ENCODE measurements around the gene IL2RG. TPM values are rescaled to one million over a fixed set of nuclear protein-coding genes. Genes with fewer than 3 reads are reported as not detected.

Gene IL2RG
- total and polyA plus RNA-seq, 8 donors = 0.19 to 4.4 (median 1.4) TPM

DNA sequence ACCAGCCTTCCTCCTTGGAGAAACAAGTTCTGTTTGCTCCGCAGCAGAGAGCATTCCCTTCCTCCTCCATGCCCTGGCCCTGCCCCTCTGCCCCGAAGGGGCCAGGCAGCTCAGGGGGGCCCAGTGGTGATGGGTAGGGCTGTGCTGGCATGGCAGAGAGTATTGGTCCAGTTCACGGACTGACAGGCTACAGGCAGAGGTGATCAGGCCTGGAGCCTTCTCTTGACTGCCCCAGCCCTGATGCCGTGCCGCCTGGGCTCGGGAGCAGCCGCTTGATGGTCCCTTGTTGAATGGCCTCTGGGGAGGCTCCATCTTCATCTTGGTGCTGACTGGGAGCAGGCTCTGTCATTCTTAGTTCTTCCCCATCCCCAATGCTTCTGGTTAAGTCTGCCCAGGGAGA is 42.8 kb upstream of the IL2RG start:
- H3K4me1 ChIP-seq = no peaks in the 10 kb centered on the region
- intact Hi-C loops (cut with DNase I) = no loop called here
- no peaks in the 10 kb centered on the region for H3K27me3 ChIP-seq
- no peak overlapping the region for H3K27ac ChIP-seq
- H3K4me3 ChIP-seq = no peak overlapping the region
- H3K36me3 ChIP-seq = no peaks in the 10 kb centered on the region
- DNase-seq = no peak
- TF ChIP-seq, protein P1, sequence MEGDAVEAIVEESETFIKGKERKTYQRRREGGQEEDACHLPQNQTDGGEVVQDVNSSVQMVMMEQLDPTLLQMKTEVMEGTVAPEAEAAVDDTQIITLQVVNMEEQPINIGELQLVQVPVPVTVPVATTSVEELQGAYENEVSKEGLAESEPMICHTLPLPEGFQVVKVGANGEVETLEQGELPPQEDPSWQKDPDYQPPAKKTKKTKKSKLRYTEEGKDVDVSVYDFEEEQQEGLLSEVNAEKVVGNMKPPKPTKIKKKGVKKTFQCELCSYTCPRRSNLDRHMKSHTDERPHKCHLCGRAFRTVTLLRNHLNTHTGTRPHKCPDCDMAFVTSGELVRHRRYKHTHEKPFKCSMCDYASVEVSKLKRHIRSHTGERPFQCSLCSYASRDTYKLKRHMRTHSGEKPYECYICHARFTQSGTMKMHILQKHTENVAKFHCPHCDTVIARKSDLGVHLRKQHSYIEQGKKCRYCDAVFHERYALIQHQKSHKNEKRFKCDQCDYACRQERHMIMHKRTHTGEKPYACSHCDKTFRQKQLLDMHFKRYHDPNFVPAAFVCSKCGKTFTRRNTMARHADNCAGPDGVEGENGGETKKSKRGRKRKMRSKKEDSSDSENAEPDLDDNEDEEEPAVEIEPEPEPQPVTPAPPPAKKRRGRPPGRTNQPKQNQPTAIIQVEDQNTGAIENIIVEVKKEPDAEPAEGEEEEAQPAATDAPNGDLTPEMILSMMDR (IDR thresholded peaks at IDR 0.05) = no peak
- H3K9me3 ChIP-seq = no peaks in the 10 kb centered on the region
- no peak for ATAC-seq
- no peak for FAIRE-seq
- WGBS, 2 donors = 75 to 87% methylated on average over 6 to 7 of the region's 7 CpGs

- WGBS, 2 donors = 61 to 62% methylated on average over 7 of the region's 7 CpGs
- TF ChIP-seq, protein P1 (IDR thresholded peaks at IDR 0.05) = no peak
- Histone ChIP-seq H3K9me3 (no peaks in the 10 kb centered on the region), H3K36me3 (no peaks in the 10 kb centered on the region), H3K27ac (no peak overlapping the region), H3K4me1 (no peaks in the 10 kb centered on the region), H3K27me3 (no peaks in the 10 kb centered on the region), H3K4me3 (no peak overlapping the region)
- intact Hi-C loops (cut with DNase I) = no loop called here
- ATAC-seq (no peak), DNase-seq (no peak), FAIRE-seq (no peak)
These were observed 40.0 kb upstream of the IL2RG start for GRCh38 chrX:71151366-71151765.

DNA sequence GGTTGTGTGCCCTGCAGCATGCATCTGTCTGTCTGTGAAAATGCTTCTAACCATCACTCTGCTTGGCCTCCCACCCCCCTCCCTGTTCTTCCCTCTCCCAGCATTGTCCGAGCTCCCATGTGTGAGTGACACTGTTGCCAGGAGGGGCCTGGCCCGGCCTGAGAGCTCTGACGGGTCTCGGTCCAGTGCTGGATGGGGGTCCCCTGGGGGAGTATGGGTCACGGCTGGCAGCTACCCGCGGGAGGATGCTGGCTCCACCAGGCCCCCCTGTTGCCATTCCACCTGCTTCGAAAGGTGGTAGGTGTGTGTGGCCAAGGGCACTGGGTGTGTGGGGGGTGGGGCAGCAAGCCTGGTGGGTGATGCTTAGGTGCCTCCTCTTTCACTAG is 36.9 kb upstream of the IL2RG start:
- 75 to 77% methylated on average over 8 of the region's 8 CpGs for WGBS, 2 donors
- no peak overlapping the region for H3K4me3 ChIP-seq
- no peaks in the 10 kb centered on the region for H3K4me1 ChIP-seq
- no peaks in the 10 kb centered on the region for H3K9me3 ChIP-seq
- TF ChIP-seq, protein P1 (IDR thresholded peaks at IDR 0.05) = no peak
- no peak overlapping the region for H3K27ac ChIP-seq
- FAIRE-seq (no peak), DNase-seq (no peak), ATAC-seq (no peak)
- H3K36me3 ChIP-seq = no peaks in the 10 kb centered on the region
- intact Hi-C loops (cut with DNase I) = no loop called here
- H3K27me3 ChIP-seq = no peaks in the 10 kb centered on the region

GRCh38 chrX:71147496-71148277 is 36.3 kb upstream of the IL2RG start:
- Histone ChIP-seq H3K27me3 (no peaks in the 10 kb centered on the region), H3K4me3 (no peak overlapping the region), H3K9me3 (no peaks in the 10 kb centered on the region), H3K4me1 (no peaks in the 10 kb centered on the region), H3K36me3 (no peaks in the 10 kb centered on the region), H3K27ac (no peak overlapping the region)
- FAIRE-seq (no peak), DNase-seq (no peak), ATAC-seq (no peak)
- TF ChIP-seq, protein P1 (IDR thresholded peaks at IDR 0.05) = no peak
- WGBS, 2 donors = 82% methylated on average over 28 of the region's 28 CpGs
- intact Hi-C loops (cut with DNase I) = no loop called here

- 5 to 21% methylated on average over 28 of the region's 28 CpGs for WGBS, 2 donors
- no peak for FAIRE-seq
- intact Hi-C loops (cut with DNase I) = no loop called here
These were observed 33.3 kb upstream of the IL2RG start, which contains the start of gene NLGN3 for GRCh38 chrX:71144651-71145050. Gene NLGN3 (plus strand): TSS chrX:71144841. CDS start chrX:71147750, 2,909 bp downstream.

More at GRCh38 chrX:71144651-71145050, 33.3 kb upstream of the IL2RG start, which contains the start of gene NLGN3:
- Histone ChIP-seq H3K27ac (no peak within 1 kb of the TSS), H3K4me1 (no peaks in the 10 kb centered on the region), H3K4me3 (no peak within 1 kb of the TSS), H3K27me3 (no peaks in the 10 kb centered on the region), H3K9me3 (no peaks in the 10 kb centered on the region), H3K36me3 (no peaks in the 10 kb centered on the region)
- ATAC-seq (peak in 1 of 4 donors; percentile 10), DNase-seq (no peak)
- TF ChIP-seq, protein P1 (IDR thresholded peaks at IDR 0.05) = no peak

Data from pancreas (tissue), 10 donors.